Measurements from ENCODE around the gene EBLN2.

EBLN2 gene

GRCh38 chr3:73107676-73108187 is 46.3 kb downstream of the EBLN2 start:
- TF ChIP-seq GATA2 (IDR thresholded peaks at IDR 0.05; ENCODE audit: low read depth, low read length) = no peak
- no peak for TF ChIP-seq GATA3 (IDR thresholded peaks at IDR 0.05; ENCODE audit: low read depth, low read length)

- TF ChIP-seq GATA3 (IDR thresholded peaks at IDR 0.05; ENCODE audit: low read depth, low read length) (no peak), GATA2 (IDR thresholded peaks at IDR 0.05; ENCODE audit: low read depth, low read length) (no peak)
Observed at GRCh38 chr3:73108750-73109149, 47.3 kb downstream of the EBLN2 start.

- no peak for TF ChIP-seq GATA3 (IDR thresholded peaks at IDR 0.05; ENCODE audit: low read depth, low read length)
- no peak for TF ChIP-seq GATA2 (IDR thresholded peaks at IDR 0.05; ENCODE audit: low read depth, low read length)
Observed at GRCh38 chr3:73110530-73110929, 49.1 kb downstream of the EBLN2 start.
